GM12872 (cell line): Measurements from ENCODE around the gene MAPKAPK2.

ENCODE experiments used
- CTCF ChIP-seq: IDR thresholded peaks from 3 replicates; pipeline ENCODE4 v1.5.1; 2011; ENCODE audit warnings: low read depth, mild to moderate bottlenecking, low read length, moderate library complexity; ENCODE audit not compliant: insufficient read depth

The MAPKAPK2 gene

DNA sequence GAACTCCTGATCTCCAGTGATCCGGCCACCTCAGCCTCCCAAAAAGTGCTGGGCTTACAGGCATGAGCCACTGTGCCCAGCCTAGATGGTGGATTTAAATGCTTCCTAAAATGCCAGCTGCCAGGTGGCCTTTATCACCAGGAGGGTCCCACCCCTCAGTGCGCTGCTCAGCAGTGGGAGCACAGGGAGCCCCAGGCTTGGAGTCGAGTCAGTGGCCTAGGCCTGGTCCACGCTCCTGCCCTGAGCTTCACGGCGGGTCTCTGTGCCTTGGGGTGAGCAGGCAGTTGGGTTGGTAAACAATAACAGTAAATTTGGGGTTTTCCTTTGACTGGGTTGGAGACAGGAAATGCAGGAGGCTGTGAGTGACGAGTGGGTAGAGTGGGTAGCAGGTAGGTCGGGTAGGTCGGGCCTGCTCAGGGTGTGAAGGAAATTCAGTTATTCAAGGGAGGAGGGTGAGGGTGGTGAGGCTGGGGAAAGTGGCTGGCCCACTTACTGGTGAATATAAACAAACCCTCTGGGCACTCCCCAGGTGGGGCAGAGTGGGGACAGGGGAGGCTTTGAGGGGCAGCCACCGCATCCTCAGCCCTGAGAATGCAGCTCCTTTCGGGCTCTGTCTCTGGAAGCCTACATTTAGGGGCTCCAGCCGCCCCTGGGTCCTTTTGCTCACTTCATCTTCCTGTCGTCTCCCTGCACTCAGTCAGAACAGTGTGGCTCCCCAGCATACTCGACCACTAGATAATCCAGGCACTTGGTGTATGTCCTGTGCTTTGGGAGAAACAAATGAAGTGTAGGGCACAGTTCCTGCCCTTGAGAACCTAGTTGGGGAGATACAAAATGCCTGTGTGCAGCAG, 52.4 kb downstream of the MAPKAPK2 start:
- TF ChIP-seq CTCF, result no peak

DNA sequence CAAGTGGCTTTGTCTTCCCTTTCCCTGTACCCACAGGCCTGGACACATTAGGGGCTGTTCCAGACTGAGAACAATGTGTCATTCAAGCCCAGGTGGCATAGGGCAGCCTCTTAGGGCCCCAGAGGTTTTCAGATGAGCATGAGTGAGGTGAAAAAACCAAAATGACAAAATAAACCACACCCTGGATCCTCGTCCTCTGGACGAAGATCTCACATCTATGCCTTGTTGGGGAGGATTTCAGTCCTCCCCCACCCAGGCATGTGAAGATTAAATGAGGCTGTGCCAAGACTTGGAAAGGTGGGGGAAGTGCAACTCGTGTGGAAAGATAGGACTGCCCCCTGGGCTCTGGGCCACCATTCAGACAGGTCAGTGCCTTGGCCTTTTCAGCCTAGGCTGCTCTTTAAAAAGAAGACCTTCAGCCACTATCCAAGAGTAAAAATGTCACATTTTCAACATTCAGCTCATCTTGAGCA, 53.1 kb downstream of the MAPKAPK2 start:
- no peak for TF ChIP-seq CTCF

DNA sequence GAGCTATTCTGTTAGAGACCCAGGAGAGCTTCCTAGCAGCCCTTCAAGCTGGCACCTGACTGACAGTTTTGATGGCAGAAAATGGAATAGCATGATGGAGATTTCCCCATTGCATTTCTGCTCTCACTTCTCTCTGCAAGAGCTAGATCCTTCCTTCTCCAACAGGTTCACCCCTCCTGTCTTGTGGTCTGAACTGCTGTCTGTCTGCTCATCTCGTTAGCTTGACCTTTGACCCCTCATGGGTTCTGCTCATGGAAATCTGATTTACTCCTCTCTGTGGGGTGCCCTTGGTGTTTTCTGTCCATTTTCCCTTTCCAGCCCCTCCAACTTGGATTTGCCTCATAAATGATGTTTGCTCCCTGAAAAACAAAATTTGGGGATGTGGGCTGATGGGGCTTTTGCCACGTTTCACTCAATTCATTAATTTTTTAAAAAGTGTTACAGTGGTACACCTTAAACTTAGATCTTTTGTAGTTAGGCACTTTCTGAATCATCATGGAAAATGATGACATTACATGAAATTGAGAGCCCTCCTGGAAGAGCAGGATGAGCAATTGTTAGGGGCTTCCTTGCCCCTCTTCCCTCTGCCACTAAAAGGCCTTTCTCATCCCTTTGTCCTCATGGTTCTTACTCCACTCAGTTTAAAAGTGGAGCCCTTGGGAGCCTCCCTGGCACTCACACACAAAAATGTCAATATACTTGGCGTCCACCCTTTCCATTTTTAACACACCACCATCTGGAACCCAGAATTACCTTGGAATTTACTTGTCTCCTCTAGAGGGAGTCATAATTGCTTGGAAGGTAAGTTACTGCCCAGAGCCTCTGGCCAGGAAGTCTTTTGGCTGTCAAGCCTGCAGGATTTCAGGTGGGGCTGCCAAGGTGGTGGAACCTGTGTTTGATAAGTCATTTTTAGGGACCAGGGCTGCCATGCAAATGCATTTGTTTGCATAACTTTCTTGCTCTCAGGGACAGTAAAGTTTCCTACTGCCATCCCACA, 54.0 kb downstream of the MAPKAPK2 start:
- TF ChIP-seq CTCF, result peak; percentile 31; the same call in 2 of the 3 replicates

DNA sequence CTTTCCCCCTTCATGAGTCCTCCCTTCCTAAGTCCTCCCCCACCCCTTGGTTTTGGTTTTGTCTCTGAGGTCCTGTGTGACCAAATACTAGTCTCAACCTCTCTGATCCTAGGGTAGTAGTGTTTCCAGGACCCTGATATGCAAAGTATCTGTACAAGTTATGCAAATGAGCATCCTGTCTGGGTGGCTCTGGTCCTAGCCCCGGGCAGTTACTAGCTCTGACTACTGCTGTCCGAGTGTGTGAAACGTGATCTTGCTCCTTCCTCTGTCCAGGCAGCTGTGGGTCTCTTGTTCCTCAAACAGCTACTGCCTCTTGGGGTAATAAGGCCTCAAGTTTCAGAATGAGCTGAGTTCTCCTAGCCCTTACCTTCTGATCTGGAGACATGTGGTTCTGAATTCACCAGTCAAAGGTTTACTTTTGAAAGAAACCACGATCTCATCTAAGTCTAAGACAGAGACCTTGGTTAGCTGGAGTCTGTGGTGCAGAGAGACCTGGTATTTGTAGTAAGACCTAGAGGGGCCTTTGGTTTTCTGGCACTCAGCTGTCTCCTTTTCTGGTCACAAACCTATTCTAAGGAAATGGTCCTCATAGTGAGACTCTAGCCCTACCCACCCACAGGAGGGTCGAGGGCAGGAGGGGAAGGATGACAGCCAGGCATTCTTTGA, 54.8 kb downstream of the MAPKAPK2 start:
- TF ChIP-seq CTCF, result no peak

GRCh38 chr1:206741142-206741701, 56.5 kb downstream of the MAPKAPK2 start:
- TF ChIP-seq CTCF, result no peak

- TF ChIP-seq CTCF, result no peak
Observed at GRCh38 chr1:206742719-206743383, 58.1 kb downstream of the MAPKAPK2 start.
